Left ventricle myocardium inferior (tissue), 1 donor: ENCODE measurements around the gene TMEM147. TPM values are rescaled to one million over a fixed set of nuclear protein-coding genes. Genes with fewer than 3 reads are reported as not detected.

Experiments used
- DNase-seq: peaks from one replicate; pipeline ENCODE4 v3.0.0-alpha.2; 2020
- H3K27ac ChIP-seq: fragments of 200-600 bp; replicated peaks from 2 replicates; pipeline ENCODE4 v1.8.0; 2021
- H3K27me3 ChIP-seq: fragments of 200-600 bp; 2 replicates; pipeline ENCODE4 v1.8.0; 2021; ENCODE audit warnings: low read depth
- H3K36me3 ChIP-seq: fragments of 200-600 bp; 2 replicates; pipeline ENCODE4 v1.8.0; 2021
- H3K4me1 ChIP-seq: fragments of 200-600 bp; 2 replicates; pipeline ENCODE4 v1.8.0; 2021
- H3K4me3 ChIP-seq: fragments of 200-600 bp; 2 replicates; pipeline ENCODE4 v1.8.0; 2021; ENCODE audit warnings: mild to moderate bottlenecking, moderate library complexity
- H3K9me3 ChIP-seq: fragments of 200-600 bp; replicated peaks from 2 replicates; pipeline ENCODE4 v1.8.0; 2021
- intact Hi-C: fragments of 100-400 bp; cut with micrococcal nuclease; formaldehyde crosslinking; loops from one replicate; pipeline ENCODE4 v1.11.0; 2022
- total RNA-seq: library from RNA; stranded (reverse); fragmentation: NEBNext Ultra II Directional; extraction: Animal tissue kit (Norgen Biotek cat#: 25700); gene quantifications from one replicate; pipeline ENCODE4 v1.2.1, GENCODE V29; 2021
- TF ChIP-seq, protein P1 (sequence below): fragments of 200-600 bp; IDR thresholded peaks from 2 replicates; pipeline ENCODE4 v1.8.0; 2021; ENCODE audit warnings: antibody characterized with exemption, mild to moderate bottlenecking, borderline replicate concordance
- donor health status: DM: no; HTN: yes; CAD: no; lungs with severe emphysema.

TMEM147 gene
- total RNA-seq, 1 donor from 2014 or later: 84.3 TPM

GRCh38 chr19:35543280-35544109 lies 1.9 kb upstream of the TMEM147 start:
- TF ChIP-seq, protein P1, sequence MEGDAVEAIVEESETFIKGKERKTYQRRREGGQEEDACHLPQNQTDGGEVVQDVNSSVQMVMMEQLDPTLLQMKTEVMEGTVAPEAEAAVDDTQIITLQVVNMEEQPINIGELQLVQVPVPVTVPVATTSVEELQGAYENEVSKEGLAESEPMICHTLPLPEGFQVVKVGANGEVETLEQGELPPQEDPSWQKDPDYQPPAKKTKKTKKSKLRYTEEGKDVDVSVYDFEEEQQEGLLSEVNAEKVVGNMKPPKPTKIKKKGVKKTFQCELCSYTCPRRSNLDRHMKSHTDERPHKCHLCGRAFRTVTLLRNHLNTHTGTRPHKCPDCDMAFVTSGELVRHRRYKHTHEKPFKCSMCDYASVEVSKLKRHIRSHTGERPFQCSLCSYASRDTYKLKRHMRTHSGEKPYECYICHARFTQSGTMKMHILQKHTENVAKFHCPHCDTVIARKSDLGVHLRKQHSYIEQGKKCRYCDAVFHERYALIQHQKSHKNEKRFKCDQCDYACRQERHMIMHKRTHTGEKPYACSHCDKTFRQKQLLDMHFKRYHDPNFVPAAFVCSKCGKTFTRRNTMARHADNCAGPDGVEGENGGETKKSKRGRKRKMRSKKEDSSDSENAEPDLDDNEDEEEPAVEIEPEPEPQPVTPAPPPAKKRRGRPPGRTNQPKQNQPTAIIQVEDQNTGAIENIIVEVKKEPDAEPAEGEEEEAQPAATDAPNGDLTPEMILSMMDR: no peak
- Histone ChIP-seq H3K27me3 (no peaks in the 10 kb centered on the region), H3K4me3 (no peak overlapping the region), H3K27ac (no peak overlapping the region), H3K36me3 (peaks cover 12% of the 10 kb centered on the region), H3K9me3 (no peaks in the 10 kb centered on the region), H3K4me1 (peaks cover 35% of the 10 kb centered on the region)
- DNase-seq: no peak
- intact Hi-C loops: no loop called here

DNA sequence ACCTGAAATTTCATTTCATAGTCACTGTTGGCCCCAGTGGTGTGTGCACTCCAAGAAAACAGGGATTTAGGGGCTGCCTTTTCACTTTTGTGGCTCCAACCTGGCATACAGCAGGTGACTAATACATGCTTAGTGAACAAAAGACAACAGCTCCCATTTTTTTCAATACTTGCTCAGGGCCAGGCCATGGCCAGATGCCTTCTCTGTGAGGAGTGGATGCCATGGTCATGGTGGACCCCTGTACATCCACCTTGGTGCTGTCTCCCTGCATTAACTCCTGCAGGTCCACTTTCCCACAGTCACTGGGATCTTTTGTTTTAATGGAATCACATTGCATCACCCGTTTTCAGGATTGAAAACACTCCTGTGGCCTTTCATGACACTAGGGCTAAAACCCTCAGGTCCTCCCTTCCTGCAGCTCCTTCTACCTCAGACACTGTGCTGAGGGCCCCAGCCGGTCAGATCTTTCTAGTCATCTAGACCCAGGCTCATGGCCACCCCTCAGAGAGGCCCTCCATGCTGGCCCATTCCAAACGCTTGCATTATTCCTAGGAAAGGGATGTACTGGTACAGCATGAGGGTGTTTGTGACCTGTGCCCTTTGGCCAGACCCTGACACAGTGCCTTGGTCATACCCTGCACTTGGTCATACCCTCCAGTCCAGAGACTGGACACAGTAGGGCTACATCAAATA lies 1.2 kb upstream of the TMEM147 start:
- Histone ChIP-seq H3K4me3 (peak overlapping the region; percentile 84), H3K27ac (peak overlapping the region; percentile 88), H3K4me1 (peaks cover 35% of the 10 kb centered on the region), H3K36me3 (peaks cover 12% of the 10 kb centered on the region), H3K27me3 (no peaks in the 10 kb centered on the region), H3K9me3 (no peaks in the 10 kb centered on the region)
- no peak for DNase-seq
- TF ChIP-seq, protein P1: no peak
- intact Hi-C loops: no loop called here

DNA sequence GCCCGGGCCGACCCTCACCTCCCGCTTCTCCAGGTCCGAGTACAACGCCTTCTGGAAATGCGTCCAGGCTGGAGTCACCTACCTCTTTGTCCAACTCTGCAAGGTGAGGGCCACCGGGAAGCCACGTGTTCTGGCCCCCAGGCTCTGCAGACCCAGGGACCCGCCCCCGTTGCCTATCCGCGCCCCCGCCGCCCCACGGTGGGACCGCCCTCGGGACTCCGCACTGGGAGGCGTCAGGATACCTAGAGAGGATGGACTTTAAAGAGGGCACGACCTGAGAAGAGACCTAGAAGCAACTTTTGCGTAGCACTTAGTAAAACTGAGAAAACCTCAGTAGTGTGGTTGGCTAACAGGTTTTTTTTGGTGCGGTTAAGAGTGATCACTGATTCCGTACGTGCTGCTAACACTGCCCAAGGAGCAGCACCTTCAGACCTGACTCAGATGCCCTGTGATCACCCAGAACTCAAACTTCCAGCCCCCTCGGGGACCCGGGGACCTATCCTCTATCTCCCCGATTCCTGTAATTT lies 492 bp downstream of the TMEM147 start:
- no peaks in the 10 kb centered on the region for H3K9me3 ChIP-seq
- intact Hi-C loops: no loop called here

GRCh38 chr19:35546532-35546931 lies 1.1 kb downstream of the TMEM147 start:
- H3K36me3 ChIP-seq: peaks cover 12% of the 10 kb centered on the region
- H3K27me3 ChIP-seq: no peaks in the 10 kb centered on the region
- H3K9me3 ChIP-seq: no peaks in the 10 kb centered on the region
- TF ChIP-seq, protein P1: no peak
- H3K4me1 ChIP-seq: peaks cover 35% of the 10 kb centered on the region
- peak overlapping the region; percentile 84 for H3K4me3 ChIP-seq
- H3K27ac ChIP-seq: no peak overlapping the region
- intact Hi-C loops: no loop called here
- DNase-seq: no peak

More for the DNA sequence above, 492 bp downstream of the TMEM147 start:
- Histone ChIP-seq H3K27ac (peak overlapping the region; percentile 88), H3K27me3 (no peaks in the 10 kb centered on the region), H3K4me1 (peaks cover 35% of the 10 kb centered on the region), H3K36me3 (peaks cover 12% of the 10 kb centered on the region), H3K4me3 (peak overlapping the region; percentile 84)
- TF ChIP-seq, protein P1: no peak
- DNase-seq: peak; percentile 37

DNA sequence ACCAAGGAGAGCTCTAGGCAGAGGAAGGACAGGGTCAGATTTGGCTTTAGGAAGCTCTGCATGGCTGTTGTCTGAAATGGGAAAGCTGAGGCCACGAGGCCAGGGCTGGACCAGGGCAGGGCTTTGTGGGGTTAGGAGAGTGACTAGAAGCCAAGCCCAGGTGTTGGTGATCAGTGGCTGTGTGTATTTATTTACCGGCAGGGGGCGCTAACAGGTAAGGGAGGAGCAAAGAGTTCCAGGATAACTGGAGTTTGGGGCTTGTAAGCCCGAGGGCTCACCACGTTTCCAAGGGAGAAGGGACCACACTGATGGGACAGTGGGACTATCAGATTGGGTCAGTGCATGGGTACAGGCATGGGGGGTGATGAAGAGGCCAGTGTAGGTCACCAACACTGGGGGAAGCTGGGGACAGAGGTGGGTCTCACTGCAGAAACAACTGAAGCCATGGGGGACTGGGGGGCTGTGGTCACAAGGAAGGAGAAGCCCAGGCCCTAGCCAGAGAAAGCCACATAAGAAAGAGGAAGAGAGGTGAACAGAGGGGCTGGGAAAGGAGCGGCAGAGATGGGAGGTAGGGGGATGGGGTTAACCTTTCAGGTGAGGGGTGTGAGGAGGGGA lies 3.9 kb downstream of the TMEM147 start:
- H3K27ac ChIP-seq: no peak overlapping the region
- DNase-seq: no peak
- TF ChIP-seq, protein P1: peak; percentile 79
- H3K4me3 ChIP-seq: no peak overlapping the region
- peaks cover 30% of the 10 kb centered on the region for H3K4me1 ChIP-seq
- H3K36me3 ChIP-seq: peaks cover 12% of the 10 kb centered on the region
- no peaks in the 10 kb centered on the region for H3K9me3 ChIP-seq
- intact Hi-C loops: no loop called here
- no peaks in the 10 kb centered on the region for H3K27me3 ChIP-seq
